ENCODE measurements around the gene ERICH3.

ERICH3 gene

GRCh38 chr1:74592580-74593355 is 80.8 kb downstream of the ERICH3 start:
- no peak for DNase-seq (ENCODE audit: low read depth in 2 of 2)

GRCh38 chr1:74591949-74592348 is 81.6 kb downstream of the ERICH3 start:
- no peak for DNase-seq (ENCODE audit: low read depth in 2 of 2)

- DNase-seq (ENCODE audit: low read depth in 2 of 2), result no peak
Measured at GRCh38 chr1:74590288-74590687, 83.3 kb downstream of the ERICH3 start.

GRCh38 chr1:74587888-74588287 is 85.7 kb downstream of the ERICH3 start:
- no peak for DNase-seq (ENCODE audit: low read depth in 2 of 2)

GRCh38 chr1:74586253-74586897 is 87.2 kb downstream of the ERICH3 start:
- no peak for DNase-seq (ENCODE audit: low read depth in 2 of 2)

- no peak for DNase-seq (ENCODE audit: low read depth in 2 of 2)
Measured at GRCh38 chr1:74584185-74584584, 89.4 kb downstream of the ERICH3 start.

- no peak for DNase-seq (ENCODE audit: low read depth in 2 of 2)
Measured at GRCh38 chr1:74583397-74583796, 90.2 kb downstream of the ERICH3 start.

- DNase-seq (ENCODE audit: low read depth in 2 of 2), result no peak
Measured at GRCh38 chr1:74579425-74579824, 94.2 kb downstream of the ERICH3 start.

- DNase-seq (ENCODE audit: low read depth in 2 of 2), result no peak
Measured at GRCh38 chr1:74578101-74578500, 95.5 kb downstream of the ERICH3 start.

GRCh38 chr1:74571891-74572290 is 101.7 kb downstream of the ERICH3 start:
- no peak for DNase-seq (ENCODE audit: low read depth in 2 of 2)

- DNase-seq (ENCODE audit: low read depth in 2 of 2), result no peak
Measured at GRCh38 chr1:74571493-74571800, 102.1 kb downstream of the ERICH3 start.

- DNase-seq (ENCODE audit: low read depth in 2 of 2), result no peak
Measured at GRCh38 chr1:74570797-74571492, 102.6 kb downstream of the ERICH3 start.

GRCh38 chr1:74549932-74550331 is 123.7 kb downstream of the ERICH3 start:
- DNase-seq (ENCODE audit: low read depth in 2 of 2), result no peak

- no peak for DNase-seq (ENCODE audit: low read depth in 2 of 2)
Measured at GRCh38 chr1:74548961-74549750, 124.4 kb downstream of the ERICH3 start.

- DNase-seq (ENCODE audit: low read depth in 2 of 2), result no peak
Measured at GRCh38 chr1:74545821-74546220, 127.8 kb downstream of the ERICH3 start.

GRCh38 chr1:74534241-74534640 is 139.4 kb downstream of the ERICH3 start:
- no peak for DNase-seq (ENCODE audit: low read depth in 2 of 2)

- no peak for DNase-seq (ENCODE audit: low read depth in 2 of 2)
Measured at GRCh38 chr1:74531796-74532195, 141.8 kb downstream of the ERICH3 start.

GRCh38 chr1:74530892-74531291 is 142.7 kb downstream of the ERICH3 start:
- no peak for DNase-seq (ENCODE audit: low read depth in 2 of 2)

- DNase-seq (ENCODE audit: low read depth in 2 of 2), result no peak
Measured at GRCh38 chr1:74528123-74528522, 145.5 kb downstream of the ERICH3 start.

- DNase-seq (ENCODE audit: low read depth in 2 of 2), result no peak
Measured at GRCh38 chr1:74526708-74527107, 146.9 kb downstream of the ERICH3 start.

GRCh38 chr1:74523873-74524480 is 149.6 kb downstream of the ERICH3 start:
- no peak for DNase-seq (ENCODE audit: low read depth in 2 of 2)

- DNase-seq (ENCODE audit: low read depth in 2 of 2), result no peak
Measured at GRCh38 chr1:74522148-74522547, 151.4 kb downstream of the ERICH3 start.
